Measurements from ENCODE around the gene VAV1. TPM values are rescaled to one million over a fixed set of nuclear protein-coding genes. Genes with fewer than 3 reads are reported as not detected.

The VAV1 gene
- total and polyA plus RNA-seq, 10 of the 15 experiments (the other 5 are each of a cell fraction or from before 2014, with no cell fraction given) = 1.6 to 76.8 (median 40.7) TPM

- Histone ChIP-seq H3K36me3 (ENCODE audit: control insufficient read depth in 2 of 2, insufficient read depth in 2 of 2, low read length in 1 of 2) (peaks cover 43 to 49% of the 10 kb centered on the region in 2 experiments), H3K4me3 (no peak overlapping the region), H3K4me1 (ENCODE audit: control insufficient read depth, insufficient read depth, low read length) (no peaks in the 10 kb centered on the region), H3K9ac (ENCODE audit: control insufficient read depth, insufficient read depth, low read length) (no peak overlapping the region), H3K27me3 (replicated peaks in 1 of 2; ENCODE audit: control insufficient read depth in 2 of 2, insufficient read depth in 2 of 2, low read length in 1 of 2) (no peaks in the 10 kb centered on the region), H4K20me1 (ENCODE audit: control insufficient read depth, insufficient read depth) (no peaks in the 10 kb centered on the region), H2AFZ (ENCODE audit: control insufficient read depth, low read depth, low read length) (no peak overlapping the region), H3K27ac (ENCODE audit: control insufficient read depth, insufficient read depth) (no peak overlapping the region), H3K9me3 (replicated peaks; ENCODE audit: control insufficient read depth, insufficient read depth, low read length) (no peaks in the 10 kb centered on the region), H3K79me2 (ENCODE audit: control insufficient read depth, insufficient read depth, low read length) (no peaks in the 10 kb centered on the region), H3K4me2 (ENCODE audit: control insufficient read depth, insufficient read depth) (no peak overlapping the region)
- intact Hi-C loops (cut with micrococcal nuclease; ENCODE audit: unreplicated experiment) (no loop called here), in situ Hi-C loops (cut with MboI) (no loop called here)
- ChIA-PET RAD21 (ENCODE audit: unreplicated experiment) (no interaction called here), SMC1A (ENCODE audit: uncharacterized antibody, unreplicated experiment) (no interaction called here), CTCF (interaction anchor here (0.5 kb wide), 1 partner anchor 325 kb away, joined by 4 read pairs; no protein-coding TSS in a partner anchor), POLR2A (interaction anchor here (0.7 kb wide), 1 partner anchor 14 kb away, joined by 3 read pairs; no protein-coding TSS in a partner anchor)
- TF ChIP-seq FOXK2 (IDR thresholded peaks at IDR 0.05) = no peak
- TF ChIP-seq BRCA1 (IDR thresholded peaks at IDR 0.05; ENCODE audit: low read depth, low read length) = no peak
- TF ChIP-seq HCFC1 (IDR thresholded peaks at IDR 0.05; ENCODE audit: low read length) = no peak
- no peak for TF ChIP-seq ETV6 (conservative IDR thresholded peaks at IDR 0.05 in 1 of 2, IDR thresholded peaks at IDR 0.05 in 1 of 2; ENCODE audit: borderline replicate concordance in 1 of 2, low read depth in 1 of 2)
- TF ChIP-seq E4F1 (IDR thresholded peaks at IDR 0.05; ENCODE audit: borderline replicate concordance, partially characterized antibody) = no peak
- TF ChIP-seq YBX1 (IDR thresholded peaks at IDR 0.05) = no peak
- TF ChIP-seq PAX5 (IDR thresholded peaks at IDR 0.05; ENCODE audit: borderline replicate concordance, low read depth, low read length) = no peak
- no peak for TF ChIP-seq SUPT20H (IDR thresholded peaks at IDR 0.05; ENCODE audit: borderline replicate concordance, control insufficient read depth, low read depth, low read length)
- TF ChIP-seq SMC3 (IDR thresholded peaks at IDR 0.05; ENCODE audit: borderline replicate concordance, low read length) = no peak
- no peak for TF ChIP-seq MTA2 (IDR thresholded peaks at IDR 0.05; ENCODE audit: low read depth)
- TF ChIP-seq USF2 (IDR thresholded peaks at IDR 0.05; ENCODE audit: borderline replicate concordance, low read depth, low read length) = no peak
- no peak for TF ChIP-seq ZSCAN29 (IDR thresholded peaks at IDR 0.05)
- no peak for TF ChIP-seq NFXL1 (IDR thresholded peaks at IDR 0.05; ENCODE audit: borderline replicate concordance)
- no peak for TF ChIP-seq WRNIP1 (IDR thresholded peaks at IDR 0.05; ENCODE audit: borderline replicate concordance, low read depth, low read length)
- TF ChIP-seq BCL3 (IDR thresholded peaks at IDR 0.05; ENCODE audit: borderline replicate concordance, insufficient read depth, low read depth, low read length, poor library complexity, severe bottlenecking) = no peak
- no peak for TF ChIP-seq IKZF1 (conservative IDR thresholded peaks at IDR 0.05)
- no peak for TF ChIP-seq BCL11A (IDR thresholded peaks at IDR 0.05; ENCODE audit: low read depth, low read length)
- BruUV-seq (replicated peaks) = no TSS peak
- DNase-seq (ENCODE audit: low read depth, low spot score) (no peak), ATAC-seq (no peak), FAIRE-seq (no peak)
- WGBS (ENCODE audit: insufficient coverage, insufficient replicate concordance, low lambda C conversion rate, missing lambda C conversion rate) = 94% methylated on average over 12 of the region's 12 CpGs
These were observed 52.7 kb downstream of the VAV1 start for GRCh38 chr19:6825076-6825774.

Measured in GM12878 (cell line).